OCI-LY3 (cell line): ENCODE measurements around the gene TAPT1.

Experiments
- H2AFZ ChIP-seq: fragments of 200-600, 300-600 bp; shearing (Covaris generic); 2 replicates; pipeline ENCODE4 v1.6.0; 2014; ENCODE audit warnings: antibody characterized with exemption, low read depth, low read length
- H3K27ac ChIP-seq: fragments of 200-600, 300-600 bp; sonication (generic); 2 replicates; pipeline ENCODE4 v1.5.1; 2014; ENCODE audit warnings: mild to moderate bottlenecking, low read length, moderate library complexity, mixed read lengths
- H3K27me3 ChIP-seq: fragments of 200-600, 300-600 bp; sonication (generic); 2 replicates; pipeline ENCODE4 v1.6.1; 2014; ENCODE audit warnings: low read depth, low read length, mixed read lengths
- H3K36me3 ChIP-seq: fragments of 200-600, 300-600 bp; sonication (generic); replicated peaks from 2 replicates; pipeline ENCODE3; 2014; ENCODE audit warnings: low read depth, low read length, mixed read lengths
- H3K4me1 ChIP-seq: fragments of 300-600, 200-600 bp; sonication (generic); 2 replicates; pipeline ENCODE4 v1.6.1; 2014; ENCODE audit warnings: low read length, mixed read lengths
- H3K4me2 ChIP-seq: fragments of 200-600, 300-600 bp; sonication (generic); 2 replicates; pipeline ENCODE4 v1.6.1; 2014; ENCODE audit warnings: low read length, mixed read lengths
- H3K4me3 ChIP-seq: fragments of 300-600, 200-600 bp; sonication (generic); 2 replicates; pipeline ENCODE4 v1.5.1; 2014; ENCODE audit warnings: antibody characterized with exemption, mild to moderate bottlenecking, low read length, moderate library complexity
- H3K79me2 ChIP-seq: fragments of 300-600, 200-600 bp; shearing (Covaris generic); 2 replicates; pipeline ENCODE4 v1.6.1; 2014; ENCODE audit warnings: mild to moderate bottlenecking, low read length, mixed read lengths
- H3K9ac ChIP-seq: fragments of 300-600, 200-600 bp; shearing (Covaris generic); 2 replicates; pipeline ENCODE4 v1.6.0; 2014; ENCODE audit warnings: mild to moderate bottlenecking, low read length, moderate library complexity
- H3K9me3 ChIP-seq: fragments of 200-600, 300-600 bp; shearing (Covaris generic); 2 replicates; pipeline ENCODE4 v1.6.1; 2014; ENCODE audit warnings: low read length, mixed read lengths; ENCODE audit not compliant: insufficient read depth
- H4K20me1 ChIP-seq: fragments of 200-600, 300-600 bp; sonication (generic); 2 replicates; pipeline ENCODE4 v1.6.1; 2016; ENCODE audit warnings: low read length, mixed read lengths; ENCODE audit not compliant: insufficient read depth
- EZH2phosphoT487 ChIP-seq: fragments of 200-600 bp; shearing (Covaris generic); IDR thresholded peaks from 2 replicates; pipeline ENCODE4 v1.6.1; 2018; ENCODE audit warnings: antibody characterized with exemption, mixed run types, low read depth
- TF ChIP-seq, protein P1 (sequence below): fragments of 200-600, 300-600 bp; sonication (generic); IDR thresholded peaks from 2 replicates; pipeline ENCODE4 v1.5.1; 2014; ENCODE audit warnings: antibody characterized with exemption, low read length, low read depth

TAPT1 gene

DNA sequence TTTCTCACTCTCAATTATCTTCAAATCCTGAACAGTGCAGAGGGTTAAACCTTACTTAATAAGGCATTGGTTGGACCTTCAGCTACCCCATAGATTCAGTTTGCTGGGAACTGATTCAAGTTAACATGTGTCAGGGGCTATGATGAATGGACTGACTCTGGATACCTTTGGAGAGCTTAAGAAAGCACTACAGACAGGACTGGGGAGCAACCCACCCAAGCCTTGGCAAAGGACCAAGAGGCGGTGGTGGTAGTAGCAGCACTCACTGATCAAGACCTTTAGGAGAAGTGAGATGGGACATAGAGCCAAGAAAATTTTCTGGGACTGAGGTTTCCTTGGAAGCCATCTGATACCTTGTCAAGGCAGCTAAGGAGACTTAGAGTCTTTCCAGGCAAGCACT is 43.0 kb upstream of the TAPT1 start:
- H3K79me2 ChIP-seq, result no peaks in the 10 kb centered on the region
- no peak overlapping the region for H3K27ac ChIP-seq
- no peak overlapping the region for H3K4me2 ChIP-seq
- no peak overlapping the region for H2AFZ ChIP-seq
- no peaks in the 10 kb centered on the region for H3K9me3 ChIP-seq
- H3K4me3 ChIP-seq, result no peak overlapping the region
- H3K27me3 ChIP-seq, result no peaks in the 10 kb centered on the region
- H3K36me3 ChIP-seq, result no peaks in the 10 kb centered on the region
- TF ChIP-seq EZH2phosphoT487, result no peak
- TF ChIP-seq, protein P1, sequence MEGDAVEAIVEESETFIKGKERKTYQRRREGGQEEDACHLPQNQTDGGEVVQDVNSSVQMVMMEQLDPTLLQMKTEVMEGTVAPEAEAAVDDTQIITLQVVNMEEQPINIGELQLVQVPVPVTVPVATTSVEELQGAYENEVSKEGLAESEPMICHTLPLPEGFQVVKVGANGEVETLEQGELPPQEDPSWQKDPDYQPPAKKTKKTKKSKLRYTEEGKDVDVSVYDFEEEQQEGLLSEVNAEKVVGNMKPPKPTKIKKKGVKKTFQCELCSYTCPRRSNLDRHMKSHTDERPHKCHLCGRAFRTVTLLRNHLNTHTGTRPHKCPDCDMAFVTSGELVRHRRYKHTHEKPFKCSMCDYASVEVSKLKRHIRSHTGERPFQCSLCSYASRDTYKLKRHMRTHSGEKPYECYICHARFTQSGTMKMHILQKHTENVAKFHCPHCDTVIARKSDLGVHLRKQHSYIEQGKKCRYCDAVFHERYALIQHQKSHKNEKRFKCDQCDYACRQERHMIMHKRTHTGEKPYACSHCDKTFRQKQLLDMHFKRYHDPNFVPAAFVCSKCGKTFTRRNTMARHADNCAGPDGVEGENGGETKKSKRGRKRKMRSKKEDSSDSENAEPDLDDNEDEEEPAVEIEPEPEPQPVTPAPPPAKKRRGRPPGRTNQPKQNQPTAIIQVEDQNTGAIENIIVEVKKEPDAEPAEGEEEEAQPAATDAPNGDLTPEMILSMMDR, result no peak
- no peak overlapping the region for H3K9ac ChIP-seq
- H3K4me1 ChIP-seq, result peaks cover 10% of the 10 kb centered on the region; the same call in 1 of the 2 replicates
- H4K20me1 ChIP-seq, result no peaks in the 10 kb centered on the region

DNA sequence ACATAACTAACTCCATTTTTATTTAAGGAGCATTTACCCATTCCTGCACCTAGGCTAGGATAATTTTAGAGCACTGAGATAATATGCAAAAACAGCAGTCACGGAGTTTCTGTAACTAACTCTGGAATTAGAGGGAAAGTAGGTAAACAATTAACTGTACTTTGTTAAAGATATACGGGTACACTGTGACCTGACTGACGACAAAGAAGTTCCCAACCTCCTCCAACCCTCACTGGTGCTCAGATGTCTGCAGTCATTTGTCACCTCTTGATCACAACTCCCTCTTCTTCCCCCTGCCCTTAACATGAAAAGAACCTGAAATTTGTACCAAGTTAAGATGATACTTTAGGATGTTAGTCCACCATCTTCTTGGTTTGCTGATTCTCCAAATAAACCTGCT is 42.0 kb upstream of the TAPT1 start:
- Histone ChIP-seq H2AFZ (no peak overlapping the region), H3K36me3 (no peaks in the 10 kb centered on the region), H3K4me3 (no peak overlapping the region), H3K4me2 (no peak overlapping the region), H3K79me2 (no peaks in the 10 kb centered on the region), H3K9me3 (no peaks in the 10 kb centered on the region), H3K27ac (no peak overlapping the region), H4K20me1 (no peaks in the 10 kb centered on the region), H3K4me1 (peaks cover 10% of the 10 kb centered on the region; the same call in 1 of the 2 replicates), H3K27me3 (no peaks in the 10 kb centered on the region), H3K9ac (no peak overlapping the region)
- no peak for TF ChIP-seq EZH2phosphoT487
- TF ChIP-seq, protein P1, result no peak

DNA sequence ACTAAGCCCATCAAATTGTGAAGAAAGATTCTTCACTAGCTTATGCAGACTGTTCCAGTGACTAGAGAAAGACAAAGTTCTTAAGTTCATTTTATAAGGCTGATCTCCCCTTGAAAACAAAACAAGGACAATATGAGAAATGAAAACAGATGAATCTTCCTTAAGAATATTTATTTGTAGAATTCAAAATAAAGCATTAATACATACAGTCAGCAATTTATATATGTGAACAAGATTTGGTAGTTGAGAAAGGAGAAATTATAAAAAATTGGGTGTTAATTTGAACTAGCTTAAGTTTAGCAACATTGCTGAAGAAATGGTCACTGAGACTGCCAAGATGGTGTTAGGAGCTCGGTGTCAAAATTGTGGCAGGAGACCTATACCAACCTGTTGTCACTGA is 41.4 kb upstream of the TAPT1 start:
- Histone ChIP-seq H3K27ac (no peak overlapping the region), H4K20me1 (no peaks in the 10 kb centered on the region), H3K36me3 (no peaks in the 10 kb centered on the region), H3K79me2 (no peaks in the 10 kb centered on the region), H3K27me3 (no peaks in the 10 kb centered on the region), H3K4me2 (no peak overlapping the region), H3K4me1 (peaks cover 10% of the 10 kb centered on the region; the same call in 1 of the 2 replicates), H3K9ac (no peak overlapping the region), H2AFZ (no peak overlapping the region), H3K4me3 (no peak overlapping the region), H3K9me3 (no peaks in the 10 kb centered on the region)
- TF ChIP-seq EZH2phosphoT487, result no peak
- TF ChIP-seq, protein P1, result no peak

DNA sequence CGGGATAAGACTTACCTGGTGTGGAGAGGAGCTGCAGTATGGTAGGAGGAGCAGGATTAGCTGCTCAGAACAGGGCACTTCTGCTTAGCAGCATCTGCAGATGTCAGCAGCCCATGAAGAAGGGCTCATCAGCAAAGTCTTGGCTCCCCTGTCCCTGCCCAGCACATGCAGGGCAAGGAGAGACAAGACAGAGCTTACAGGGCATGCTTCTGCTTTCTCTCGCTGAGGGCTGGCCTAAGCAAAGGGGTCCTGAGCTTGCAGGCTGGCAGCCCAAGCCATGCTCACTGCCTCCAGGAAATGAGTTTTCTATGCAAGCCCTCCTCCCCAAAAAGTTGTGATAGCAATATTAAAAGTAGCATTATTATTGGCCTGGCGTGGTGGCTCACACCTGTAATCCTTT is 39.5 kb upstream of the TAPT1 start:
- Histone ChIP-seq H3K27me3 (no peaks in the 10 kb centered on the region), H3K4me2 (no peak overlapping the region), H3K27ac (no peak overlapping the region), H3K79me2 (no peaks in the 10 kb centered on the region), H3K4me1 (peaks cover 8% of the 10 kb centered on the region; the same call in 1 of the 2 replicates), H3K9me3 (no peaks in the 10 kb centered on the region), H3K36me3 (no peaks in the 10 kb centered on the region), H2AFZ (no peak overlapping the region), H3K4me3 (no peak overlapping the region), H4K20me1 (no peaks in the 10 kb centered on the region), H3K9ac (no peak overlapping the region)
- TF ChIP-seq, protein P1, result no peak
- TF ChIP-seq EZH2phosphoT487, result no peak
